Activated CD8-positive, alpha-beta memory T cell treated with anti-CD3 and anti-CD28 coated beads, Interleukin-2, amount 50 U/mL, for 1 hour (primary cell): ENCODE measurements around the gene TMEM117.
"Not testable (repeated sequence)": the region's sequence is repeated elsewhere in the genome, so short reads cannot be mapped to it uniquely, and the experiment has no call there.

Experiments used
- DNase-seq: peaks from one replicate; pipeline ENCODE4 v3.0.0-alpha.2; 2020; ENCODE audit errors: extremely low read depth

Gene TMEM117

DNA sequence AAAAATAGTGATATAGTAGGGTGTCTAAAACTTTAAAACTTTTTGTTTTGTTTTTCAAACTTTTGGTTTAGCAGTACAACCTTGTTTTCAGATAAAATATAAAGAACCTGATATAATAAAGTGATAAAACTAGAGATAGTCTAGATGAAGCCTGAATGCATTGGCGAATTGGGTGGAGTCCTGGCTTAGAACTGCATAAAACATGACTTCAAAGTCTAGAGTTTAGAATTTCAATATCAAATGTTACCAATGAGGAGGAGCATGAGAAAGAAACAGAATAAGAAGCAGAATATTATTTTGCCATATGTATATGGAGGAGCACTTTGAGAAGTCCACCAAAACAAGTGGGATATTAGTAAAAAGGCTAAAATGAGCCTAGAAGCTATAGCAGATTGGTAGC, 263.6 kb downstream of the TMEM117 start:
- no peak for DNase-seq

DNA sequence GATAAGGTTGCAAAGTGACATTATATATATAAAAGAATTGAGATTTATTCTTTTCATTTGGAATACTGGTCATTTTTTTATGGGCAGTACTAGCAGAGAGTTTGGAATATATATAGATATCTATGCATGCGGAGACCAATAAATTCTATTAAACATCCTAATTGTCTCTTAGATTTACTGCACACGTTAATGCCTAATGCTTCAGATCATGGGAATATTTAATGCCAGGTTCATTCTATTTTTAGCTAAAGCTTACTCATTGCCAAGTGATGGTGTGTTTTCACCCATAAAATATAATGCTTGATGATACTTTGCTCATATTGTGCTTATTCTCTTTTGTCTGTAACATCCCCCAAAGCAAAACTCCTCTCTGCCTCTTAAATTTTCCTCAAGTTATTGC, 264.4 kb downstream of the TMEM117 start:
- no peak for DNase-seq

GRCh38 chr12:44101475-44101874, 265.6 kb downstream of the TMEM117 start:
- no peak for DNase-seq

DNA sequence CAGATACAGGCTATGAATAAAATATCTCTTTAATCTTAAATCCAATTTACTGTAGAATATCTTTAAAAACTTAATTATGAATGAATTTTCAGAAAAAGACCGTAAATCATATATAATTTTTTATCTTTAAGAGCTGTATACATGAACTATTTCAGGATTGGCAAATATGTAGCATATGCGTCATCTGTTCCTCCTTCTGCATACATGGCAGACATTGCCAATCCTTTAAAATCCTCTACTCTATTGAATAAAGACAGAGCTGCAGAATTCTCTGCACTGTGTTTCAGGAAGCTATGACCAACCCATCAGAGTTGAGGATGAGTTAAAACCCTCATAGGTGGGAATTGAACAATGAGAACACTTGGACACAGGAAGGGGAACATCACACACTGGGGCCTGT, 279.0 kb downstream of the TMEM117 start:
- no peak for DNase-seq

DNA sequence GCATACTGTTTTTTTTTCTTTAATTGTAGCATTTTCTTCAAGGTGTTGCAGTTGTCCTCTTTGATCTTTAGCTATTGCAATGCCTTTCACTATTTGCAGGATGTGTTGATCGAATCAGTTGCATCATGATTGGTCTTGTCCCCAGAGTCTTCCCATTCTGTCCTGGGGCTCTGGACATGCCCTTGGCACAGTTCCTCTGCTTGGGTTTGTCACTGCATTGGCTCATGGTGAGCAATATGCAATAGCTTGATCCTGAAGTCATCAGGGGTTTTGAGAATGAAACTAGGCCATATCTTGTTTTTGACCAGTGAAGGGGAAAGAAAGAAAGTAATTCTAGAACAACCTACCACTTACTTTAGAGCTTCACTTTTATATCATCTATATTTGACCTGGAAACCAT, 281.5 kb downstream of the TMEM117 start:
- no peak for DNase-seq

DNA sequence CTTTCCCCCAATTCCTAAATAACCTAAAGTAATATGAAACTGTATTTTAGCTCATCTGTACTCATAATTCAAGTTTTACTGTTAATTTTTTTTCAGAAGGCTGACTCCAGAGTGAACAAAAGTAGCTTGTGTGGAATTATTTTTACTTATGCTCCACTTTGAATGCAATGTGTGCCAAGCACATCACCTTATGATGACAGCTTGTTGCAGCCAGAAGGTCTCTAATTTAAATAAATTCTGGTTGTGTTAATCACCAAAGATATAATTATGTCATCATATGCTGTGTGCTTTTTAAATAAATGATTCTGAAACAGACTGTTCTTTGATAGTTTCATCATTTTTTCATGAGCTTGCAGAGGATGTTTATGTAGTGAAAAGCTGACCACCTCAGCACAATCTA, 283.1 kb downstream of the TMEM117 start:
- DNase-seq, result no peak

- no peak for DNase-seq
Observed at GRCh38 chr12:44126806-44127205, 290.9 kb downstream of the TMEM117 start.

DNA sequence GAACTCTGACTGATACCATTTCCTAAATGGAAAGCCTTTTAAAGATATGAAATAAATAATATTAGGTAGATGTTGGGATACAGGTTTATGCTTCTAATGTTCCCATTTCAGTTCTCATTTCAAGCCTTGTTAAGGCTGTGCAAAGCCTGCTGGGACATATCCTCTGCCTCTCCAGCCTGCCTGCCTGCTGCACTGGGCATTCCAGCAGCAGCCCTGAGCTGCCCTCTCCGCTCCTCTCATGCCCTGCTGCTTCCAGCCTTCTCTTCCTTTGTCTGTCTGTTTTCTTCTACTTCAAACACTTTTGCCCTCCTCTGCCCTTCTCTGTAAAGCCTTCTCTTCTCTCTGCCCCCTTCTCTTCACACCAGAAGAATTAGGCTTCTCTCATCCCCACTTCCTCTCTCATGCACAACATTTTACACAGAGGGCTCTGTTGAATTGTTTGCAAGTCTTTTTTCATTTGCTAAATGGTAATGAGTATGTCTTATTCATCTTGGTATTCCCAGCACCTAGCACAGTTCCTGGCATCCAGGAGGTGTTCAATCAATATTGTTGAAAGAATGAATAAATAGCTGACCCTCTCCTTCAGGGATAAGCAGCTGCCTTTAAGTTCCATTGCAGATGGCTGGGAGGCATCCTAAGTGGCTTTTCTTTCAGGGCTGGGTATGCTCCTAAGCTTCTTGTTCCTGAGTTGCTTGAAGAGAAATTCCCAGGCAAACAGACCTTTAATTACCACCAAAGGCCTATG, 292.3 kb downstream of the TMEM117 start:
- DNase-seq, result no peak

GRCh38 chr12:44143175-44143574, 307.3 kb downstream of the TMEM117 start:
- no peak for DNase-seq

DNA sequence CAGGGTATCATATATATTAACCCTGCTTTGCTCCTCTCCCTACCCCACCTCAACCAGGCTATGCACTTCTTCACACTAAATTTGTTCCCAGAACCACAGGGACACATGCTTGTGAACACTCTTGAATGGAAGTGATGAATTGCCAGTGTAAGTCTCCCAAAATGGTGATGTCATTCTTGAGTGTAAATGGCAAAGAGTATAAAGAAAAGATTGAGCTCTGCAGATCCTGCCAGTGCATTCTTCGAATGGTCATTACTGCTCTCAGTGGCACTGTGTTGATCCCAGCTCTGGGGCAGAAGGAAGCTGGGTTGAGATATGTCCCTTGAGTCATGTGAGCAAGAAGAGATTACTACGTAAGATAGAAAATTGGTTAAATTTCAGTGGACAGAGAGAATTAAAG, 313.1 kb downstream of the TMEM117 start:
- DNase-seq, result no peak

DNA sequence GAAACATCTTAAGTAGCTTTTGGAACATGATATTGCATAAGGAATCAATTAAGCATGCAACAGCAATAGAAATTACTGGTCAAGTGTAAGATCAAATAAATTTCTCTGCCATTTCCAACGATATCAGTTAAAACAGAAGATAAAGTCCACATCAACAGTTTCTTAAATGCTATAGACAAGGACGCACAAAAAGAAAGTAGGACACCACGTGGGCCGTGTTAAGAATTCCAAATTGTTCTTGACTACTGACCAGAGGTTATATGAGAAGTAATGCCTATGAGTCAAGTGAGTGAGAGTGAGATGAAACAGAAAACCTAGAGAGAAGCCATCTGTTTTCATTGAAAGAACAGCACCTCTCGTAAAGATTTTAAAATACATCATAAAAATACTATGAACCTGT, 318.2 kb downstream of the TMEM117 start:
- no peak for DNase-seq

DNA sequence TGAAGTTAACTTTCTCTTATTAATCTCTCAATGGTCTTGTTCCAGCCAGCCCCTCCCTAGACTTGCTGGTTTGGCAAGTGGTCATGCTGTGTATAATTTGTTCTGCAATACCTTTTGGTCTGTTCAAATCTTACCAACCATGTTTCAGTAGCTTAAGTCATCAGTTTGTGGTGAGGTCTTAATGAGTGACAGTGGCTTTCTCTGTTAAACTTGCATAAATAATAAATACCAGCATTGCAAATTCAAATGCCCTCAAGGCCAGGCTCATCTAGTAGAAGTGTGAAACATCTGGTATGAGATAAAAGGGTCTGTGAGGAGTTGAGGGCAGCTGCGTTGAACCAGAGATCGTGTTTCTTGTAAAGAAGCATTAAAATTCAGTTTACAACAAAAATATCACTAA, 319.5 kb downstream of the TMEM117 start:
- DNase-seq, result no peak

GRCh38 chr12:44157359-44157758, 321.5 kb downstream of the TMEM117 start:
- no peak for DNase-seq

GRCh38 chr12:44158746-44159145, 322.9 kb downstream of the TMEM117 start:
- no peak for DNase-seq

- no peak for DNase-seq
Observed at GRCh38 chr12:44159216-44159615, 323.3 kb downstream of the TMEM117 start.

DNA sequence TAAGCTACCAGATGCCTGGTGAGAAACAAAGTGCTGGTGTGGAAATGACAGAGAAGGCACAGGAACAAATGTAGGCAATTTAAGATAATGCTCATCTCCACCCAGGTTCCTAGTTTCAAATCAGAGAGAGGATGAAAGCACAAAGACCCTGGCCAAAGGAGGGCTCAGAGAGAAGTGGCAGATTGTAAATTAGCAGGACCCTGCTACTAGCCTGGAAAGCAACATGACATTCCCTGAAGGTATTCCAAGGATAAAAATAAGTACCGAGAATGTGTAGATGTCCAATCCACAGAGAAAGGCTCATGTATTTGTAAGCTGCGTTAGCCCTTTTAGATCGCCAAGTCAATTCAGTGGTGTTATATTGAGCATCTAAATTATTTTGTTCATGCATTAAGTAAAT, 324.0 kb downstream of the TMEM117 start:
- DNase-seq, result no peak

- DNase-seq, result no peak
Observed at GRCh38 chr12:44162961-44163360, 327.1 kb downstream of the TMEM117 start.

- DNase-seq, result no peak
Observed at GRCh38 chr12:44174053-44174452, 338.2 kb downstream of the TMEM117 start.

DNA sequence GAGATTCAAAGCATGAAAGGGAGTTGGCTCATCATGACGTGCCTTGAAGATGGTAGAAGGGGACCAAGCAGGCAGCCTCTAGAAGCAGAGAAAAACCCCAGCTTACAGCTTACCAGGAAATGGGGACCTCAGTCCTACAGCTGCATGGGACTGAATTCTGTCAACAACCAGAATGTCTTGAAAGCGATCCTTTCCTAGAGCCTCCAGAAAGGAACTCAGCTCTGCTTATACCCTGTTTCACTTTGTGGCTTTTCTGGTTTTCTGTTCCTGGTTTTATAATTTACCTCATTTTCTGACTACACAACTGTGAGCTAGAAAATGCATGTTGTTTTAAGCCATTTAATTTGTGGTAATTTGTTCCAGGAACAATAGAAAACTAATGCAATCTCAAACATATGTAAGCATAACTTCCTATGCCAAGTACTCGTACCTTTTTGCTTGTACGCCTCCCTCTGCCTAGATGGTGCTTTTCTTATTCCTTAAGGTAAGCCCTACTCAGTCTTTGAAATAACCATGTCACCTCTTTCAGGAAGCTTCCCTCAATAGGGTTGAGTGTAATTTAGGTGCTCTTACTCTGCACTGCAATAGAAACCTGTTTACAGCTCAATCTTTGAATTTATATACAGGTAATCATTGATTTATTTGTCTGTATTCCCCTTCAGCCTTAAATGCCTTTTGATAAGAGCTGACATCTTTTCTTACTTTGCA, 348.8 kb downstream of the TMEM117 start:
- no peak for DNase-seq

DNA sequence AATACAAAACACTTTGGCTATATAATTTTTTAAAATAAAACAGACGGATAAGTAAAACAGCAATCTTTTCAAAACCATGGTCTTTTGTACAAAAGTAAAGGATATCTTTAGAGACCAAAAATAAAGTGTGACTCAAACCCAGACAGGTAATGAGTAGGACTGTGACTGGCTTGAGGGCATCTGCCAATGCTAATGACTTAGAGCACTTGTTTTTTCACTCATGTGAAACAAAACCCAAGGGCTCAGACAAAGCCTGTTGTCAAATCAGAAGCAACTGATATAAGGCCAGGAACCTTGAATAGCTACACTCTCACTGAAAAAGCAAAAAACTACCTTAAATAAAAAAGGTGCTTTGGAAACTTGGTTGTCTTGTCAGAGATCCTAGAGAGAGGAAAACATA, 357.4 kb downstream of the TMEM117 start:
- DNase-seq, result no peak

- DNase-seq, result not testable (repeated sequence)
Observed at GRCh38 chr12:44195719-44196118, 359.8 kb downstream of the TMEM117 start.

GRCh38 chr12:44206045-44206444, 370.2 kb downstream of the TMEM117 start:
- DNase-seq, result no peak

DNA sequence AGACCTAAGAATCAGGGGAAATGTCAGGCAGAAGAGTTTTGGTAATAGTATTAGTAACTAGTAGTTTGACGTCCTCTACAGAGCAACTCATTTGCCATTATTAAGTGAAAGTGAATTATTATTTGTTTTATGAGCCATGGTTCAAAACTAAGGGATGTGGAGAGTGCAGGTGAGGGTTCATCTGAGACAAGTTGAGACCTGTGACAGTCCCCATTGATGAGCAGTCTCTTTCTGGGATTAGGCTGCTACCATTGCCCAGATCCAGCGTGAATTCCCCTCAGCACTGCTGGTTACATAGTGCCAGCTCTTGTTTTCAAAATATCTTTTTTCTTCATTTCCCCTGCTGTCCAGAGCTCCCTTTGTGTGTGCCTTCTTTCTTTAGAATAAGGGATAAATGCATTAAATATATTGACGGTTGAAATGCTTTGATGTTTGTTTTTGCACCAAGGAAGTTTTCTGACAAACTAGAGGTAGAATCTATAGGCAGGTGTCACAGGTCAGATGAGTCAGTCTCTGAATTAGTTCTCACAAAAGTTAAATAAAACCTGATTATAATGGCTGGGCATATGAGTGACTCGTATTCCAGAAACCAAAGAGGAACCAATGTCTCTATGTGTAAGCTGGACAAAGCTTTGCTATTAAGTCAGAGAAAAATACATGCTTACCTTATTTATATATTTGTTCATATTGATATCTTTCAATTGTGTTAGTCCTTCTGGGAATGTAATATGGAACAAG, 381.4 kb downstream of the TMEM117 start:
- no peak for DNase-seq
